ENCODE data around the gene RTP1.

GRCh38 chr3:187150599-187150998, 46.7 kb upstream of the RTP1 start:
- TF ChIP-seq CTCF (IDR thresholded peaks at IDR 0.05) (peak in 2 of 6 experiments; percentile 17 to 25), POLR2A (IDR thresholded peaks at IDR 0.05) (no peak)
